ENCODE results near the gene WNK2. TPM values are rescaled to one million over a fixed set of nuclear protein-coding genes. Genes with fewer than 3 reads are reported as not detected.

Gene WNK2
- total RNA-seq, 2 donors from 2014 or later: 0.70 to 1.1 TPM

- Mint-ChIP-seq H3K4me1 (ENCODE audit: low read depth) (peaks cover 10% of the 10 kb centered on the region), H3K9me3 (no peaks in the 10 kb centered on the region), H3K27me3 (ENCODE audit: low read depth) (peaks cover 7% of the 10 kb centered on the region), H3K27ac (no peak overlapping the region), H3K4me3 (no peak overlapping the region), H3K36me3 (ENCODE audit: insufficient read depth in 2 of 2) (no peaks in the 10 kb centered on the region)
- ATAC-seq (replicated peaks in 1 of 2) (no peak), DNase-seq (no peak)
These were observed 42.9 kb downstream of the WNK2 start for GRCh38 chr9:93226819-93227218.

GRCh38 chr9:93228030-93228429 lies 44.1 kb downstream of the WNK2 start:
- H3K4me3 Mint-ChIP-seq: no peak overlapping the region
- no peaks in the 10 kb centered on the region for H3K9me3 Mint-ChIP-seq
- peaks cover 10% of the 10 kb centered on the region for H3K4me1 Mint-ChIP-seq (ENCODE audit: low read depth)
- peaks cover 12% of the 10 kb centered on the region for H3K27me3 Mint-ChIP-seq (ENCODE audit: low read depth)
- DNase-seq (no peak), ATAC-seq (replicated peaks in 1 of 2) (no peak)
- H3K27ac Mint-ChIP-seq: no peak overlapping the region
- H3K36me3 Mint-ChIP-seq (ENCODE audit: insufficient read depth in 2 of 2): no peaks in the 10 kb centered on the region

GRCh38 chr9:93228453-93228852 lies 44.5 kb downstream of the WNK2 start:
- ATAC-seq (replicated peaks in 1 of 2): no peak
- no peaks in the 10 kb centered on the region for H3K9me3 Mint-ChIP-seq
- no peak for DNase-seq
- H3K4me3 Mint-ChIP-seq: no peak overlapping the region
- no peaks in the 10 kb centered on the region for H3K36me3 Mint-ChIP-seq (ENCODE audit: insufficient read depth in 2 of 2)
- H3K27ac Mint-ChIP-seq: no peak overlapping the region
- peaks cover 10% of the 10 kb centered on the region for H3K4me1 Mint-ChIP-seq (ENCODE audit: low read depth)
- peaks cover 12% of the 10 kb centered on the region for H3K27me3 Mint-ChIP-seq (ENCODE audit: low read depth)

GRCh38 chr9:93229636-93230035 lies 45.7 kb downstream of the WNK2 start:
- DNase-seq (no peak), ATAC-seq (replicated peaks in 1 of 2) (no peak)
- H3K27ac Mint-ChIP-seq: no peak overlapping the region
- peaks cover 10% of the 10 kb centered on the region for H3K4me1 Mint-ChIP-seq (ENCODE audit: low read depth)
- no peaks in the 10 kb centered on the region for H3K36me3 Mint-ChIP-seq (ENCODE audit: insufficient read depth in 2 of 2)
- no peak overlapping the region for H3K4me3 Mint-ChIP-seq
- H3K27me3 Mint-ChIP-seq (ENCODE audit: low read depth): peaks cover 12% of the 10 kb centered on the region
- H3K9me3 Mint-ChIP-seq: no peaks in the 10 kb centered on the region

DNA sequence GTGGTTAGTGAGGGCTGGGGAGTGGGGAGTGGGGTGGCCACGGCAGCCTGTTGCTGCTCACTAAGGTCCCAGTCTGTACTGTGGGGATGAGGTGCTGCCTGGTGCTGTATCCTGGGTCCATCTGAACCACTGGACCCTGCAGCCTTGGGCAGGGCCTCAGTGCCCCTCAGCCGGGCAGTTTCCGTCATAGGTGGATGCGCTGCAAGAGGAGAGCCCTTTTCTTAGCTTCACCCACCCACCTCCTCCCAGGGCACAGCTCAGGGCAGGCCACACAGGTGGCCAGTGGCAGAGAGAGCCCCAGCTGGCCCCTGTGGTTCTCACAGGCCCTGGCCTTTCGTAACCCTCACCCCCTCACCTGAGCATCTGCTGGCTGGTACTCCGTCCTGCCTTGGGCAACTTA lies 46.2 kb downstream of the WNK2 start:
- Mint-ChIP-seq H3K9me3 (no peaks in the 10 kb centered on the region), H3K36me3 (ENCODE audit: insufficient read depth in 2 of 2) (no peaks in the 10 kb centered on the region), H3K27me3 (ENCODE audit: low read depth) (peaks cover 12% of the 10 kb centered on the region), H3K4me3 (no peak overlapping the region), H3K4me1 (ENCODE audit: low read depth) (peaks cover 9% of the 10 kb centered on the region), H3K27ac (no peak overlapping the region)
- ATAC-seq (replicated peaks in 1 of 2) (no peak), DNase-seq (no peak)

DNA sequence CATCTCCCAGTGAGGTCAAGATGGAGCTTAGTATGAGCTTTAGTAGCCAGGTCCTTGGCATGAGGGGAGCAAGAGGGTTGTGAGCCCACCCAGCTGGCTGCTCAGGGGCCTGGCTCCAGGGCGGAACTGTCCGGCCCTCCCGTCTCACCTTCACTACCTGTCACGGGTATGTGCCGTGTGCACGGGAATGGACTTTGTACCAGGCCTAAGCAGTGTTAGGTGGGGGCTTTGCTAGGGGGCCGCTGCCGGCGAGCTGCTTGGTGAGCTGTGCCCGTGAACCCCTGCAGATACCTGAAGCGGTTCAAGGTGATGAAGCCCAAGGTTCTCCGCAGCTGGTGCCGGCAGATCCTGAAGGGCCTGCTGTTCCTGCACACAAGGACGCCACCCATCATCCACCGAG lies 46.7 kb downstream of the WNK2 start:
- H3K27me3 Mint-ChIP-seq (ENCODE audit: low read depth): peaks cover 12% of the 10 kb centered on the region
- H3K4me1 Mint-ChIP-seq (ENCODE audit: low read depth): peaks cover 5% of the 10 kb centered on the region
- ATAC-seq (replicated peaks in 1 of 2): no peak
- DNase-seq: no peak
- H3K4me3 Mint-ChIP-seq: no peak overlapping the region
- no peak overlapping the region for H3K27ac Mint-ChIP-seq
- H3K36me3 Mint-ChIP-seq (ENCODE audit: insufficient read depth in 2 of 2): no peaks in the 10 kb centered on the region
- H3K9me3 Mint-ChIP-seq: no peaks in the 10 kb centered on the region

DNA sequence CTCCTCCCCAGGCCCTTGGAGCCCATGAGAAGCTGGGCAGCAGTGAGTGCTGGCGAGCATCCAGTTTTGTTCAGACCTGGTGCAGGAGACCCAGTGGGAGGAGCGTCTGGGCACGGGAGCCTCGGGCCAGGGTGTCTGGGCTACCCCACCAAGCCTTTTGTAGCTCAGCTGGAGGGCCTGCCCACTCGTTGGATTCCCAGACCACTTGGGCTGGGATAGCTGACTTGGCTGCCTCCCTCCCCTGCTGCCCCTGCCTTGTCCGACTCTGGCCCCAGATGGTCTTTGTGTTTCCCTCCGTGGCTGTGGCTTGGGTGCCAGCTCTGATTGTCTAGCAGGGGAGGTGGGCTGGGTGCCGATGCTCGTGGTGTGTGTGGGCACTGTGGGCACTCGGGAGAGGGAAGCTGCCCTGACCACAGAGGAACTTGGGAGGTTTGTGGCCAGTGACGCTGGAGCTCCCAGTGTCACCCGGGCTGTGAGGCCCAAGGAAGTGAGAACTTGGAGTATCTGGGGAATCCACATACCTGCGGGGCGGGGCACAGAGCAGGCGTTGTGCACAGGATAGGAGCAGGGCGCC lies 47.3 kb downstream of the WNK2 start:
- no peaks in the 10 kb centered on the region for H3K36me3 Mint-ChIP-seq (ENCODE audit: insufficient read depth in 2 of 2)
- DNase-seq (no peak), ATAC-seq (replicated peaks in 1 of 2) (no peak)
- H3K9me3 Mint-ChIP-seq: no peaks in the 10 kb centered on the region
- peaks cover 12% of the 10 kb centered on the region for H3K27me3 Mint-ChIP-seq (ENCODE audit: low read depth)
- H3K4me1 Mint-ChIP-seq (ENCODE audit: low read depth): no peaks in the 10 kb centered on the region
- no peak overlapping the region for H3K27ac Mint-ChIP-seq
- H3K4me3 Mint-ChIP-seq: no peak overlapping the region

DNA sequence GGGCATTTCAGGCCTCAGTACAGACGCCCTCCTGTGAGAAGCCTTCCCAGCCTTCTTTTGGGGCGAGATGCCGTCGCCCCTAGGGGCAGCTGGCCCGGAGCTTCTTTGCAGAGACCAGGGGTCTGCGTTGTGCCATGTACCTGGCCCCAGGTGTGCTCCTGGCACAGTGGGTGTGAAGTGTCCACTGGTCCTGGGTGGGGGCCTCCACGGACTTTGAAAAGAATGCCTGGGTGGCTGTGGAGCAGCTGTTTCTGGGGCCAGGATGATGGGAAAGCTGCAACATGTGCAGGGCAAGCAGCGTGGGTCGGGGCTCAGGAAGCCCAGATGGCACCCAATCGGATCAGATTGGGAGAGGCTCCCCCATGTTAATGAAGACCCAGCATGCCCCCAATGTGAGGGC lies 47.8 kb downstream of the WNK2 start:
- Mint-ChIP-seq H3K4me1 (ENCODE audit: low read depth) (no peaks in the 10 kb centered on the region), H3K36me3 (ENCODE audit: insufficient read depth in 2 of 2) (no peaks in the 10 kb centered on the region), H3K27ac (no peak overlapping the region), H3K9me3 (no peaks in the 10 kb centered on the region), H3K27me3 (ENCODE audit: low read depth) (peaks cover 12% of the 10 kb centered on the region), H3K4me3 (no peak overlapping the region)
- ATAC-seq (replicated peaks in 1 of 2): no peak
- no peak for DNase-seq

DNA sequence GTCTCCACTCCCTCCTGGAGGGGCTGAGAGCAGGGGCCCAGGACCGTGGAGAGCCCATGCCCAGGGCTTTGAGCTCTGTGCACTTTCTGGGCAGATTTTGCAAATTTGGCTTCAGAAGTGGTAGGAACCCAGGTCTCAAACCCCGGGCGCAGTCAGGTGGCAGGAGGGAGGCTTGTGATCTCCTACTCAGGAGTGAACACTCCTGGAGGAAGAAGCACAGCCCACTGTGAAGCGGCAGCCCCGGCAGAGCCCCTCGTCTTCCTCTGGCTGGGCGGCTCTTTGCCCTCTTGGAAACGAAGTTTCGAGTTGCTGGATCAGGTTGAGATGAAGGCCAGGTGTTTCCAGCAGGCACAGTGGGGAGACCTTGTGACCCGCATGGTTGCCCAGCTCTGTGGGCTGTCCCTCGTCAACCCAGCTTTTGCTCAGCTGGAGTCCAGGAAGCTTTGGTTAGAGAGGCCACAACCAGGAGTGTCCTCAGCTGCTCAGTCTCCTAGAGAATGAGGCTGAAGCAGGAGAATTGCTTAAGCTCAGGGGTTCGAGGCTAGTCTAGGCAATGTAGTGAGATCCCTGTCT lies 48.5 kb downstream of the WNK2 start:
- H3K9me3 Mint-ChIP-seq: peaks cover 0 to 2% of the 10 kb centered on the region in 2 donors
- peaks cover 0 to 2% of the 10 kb centered on the region in 2 donors for H3K36me3 Mint-ChIP-seq (ENCODE audit: insufficient read depth in 2 of 2)
- no peak overlapping the region for H3K27ac Mint-ChIP-seq
- no peak for ATAC-seq (replicated peaks in 1 of 2)
- H3K27me3 Mint-ChIP-seq (ENCODE audit: low read depth): peaks cover 12% of the 10 kb centered on the region
- no peak overlapping the region for H3K4me3 Mint-ChIP-seq
- no peak for DNase-seq
- H3K4me1 Mint-ChIP-seq (ENCODE audit: low read depth): no peaks in the 10 kb centered on the region

GRCh38 chr9:93233033-93233432 lies 49.1 kb downstream of the WNK2 start:
- DNase-seq: no peak
- Mint-ChIP-seq H3K4me3 (no peak overlapping the region), H3K4me1 (ENCODE audit: low read depth) (no peaks in the 10 kb centered on the region), H3K27me3 (ENCODE audit: low read depth) (peaks cover 12% of the 10 kb centered on the region), H3K9me3 (peaks cover 0 to 3% of the 10 kb centered on the region in 2 donors), H3K36me3 (ENCODE audit: insufficient read depth in 2 of 2) (peaks cover 0 to 2% of the 10 kb centered on the region in 2 donors), H3K27ac (no peak overlapping the region)
- ATAC-seq (replicated peaks in 1 of 2): no peak

- Mint-ChIP-seq H3K4me1 (ENCODE audit: low read depth) (no peaks in the 10 kb centered on the region), H3K9me3 (peaks cover 0 to 3% of the 10 kb centered on the region in 2 donors), H3K36me3 (ENCODE audit: insufficient read depth in 2 of 2) (peaks cover 0 to 2% of the 10 kb centered on the region in 2 donors), H3K27ac (no peak overlapping the region), H3K27me3 (ENCODE audit: low read depth) (peaks cover 12% of the 10 kb centered on the region), H3K4me3 (no peak overlapping the region)
- ATAC-seq (replicated peaks in 1 of 2): no peak
- DNase-seq: no peak
These were observed 50.7 kb downstream of the WNK2 start for GRCh38 chr9:93234600-93234999.

DNA sequence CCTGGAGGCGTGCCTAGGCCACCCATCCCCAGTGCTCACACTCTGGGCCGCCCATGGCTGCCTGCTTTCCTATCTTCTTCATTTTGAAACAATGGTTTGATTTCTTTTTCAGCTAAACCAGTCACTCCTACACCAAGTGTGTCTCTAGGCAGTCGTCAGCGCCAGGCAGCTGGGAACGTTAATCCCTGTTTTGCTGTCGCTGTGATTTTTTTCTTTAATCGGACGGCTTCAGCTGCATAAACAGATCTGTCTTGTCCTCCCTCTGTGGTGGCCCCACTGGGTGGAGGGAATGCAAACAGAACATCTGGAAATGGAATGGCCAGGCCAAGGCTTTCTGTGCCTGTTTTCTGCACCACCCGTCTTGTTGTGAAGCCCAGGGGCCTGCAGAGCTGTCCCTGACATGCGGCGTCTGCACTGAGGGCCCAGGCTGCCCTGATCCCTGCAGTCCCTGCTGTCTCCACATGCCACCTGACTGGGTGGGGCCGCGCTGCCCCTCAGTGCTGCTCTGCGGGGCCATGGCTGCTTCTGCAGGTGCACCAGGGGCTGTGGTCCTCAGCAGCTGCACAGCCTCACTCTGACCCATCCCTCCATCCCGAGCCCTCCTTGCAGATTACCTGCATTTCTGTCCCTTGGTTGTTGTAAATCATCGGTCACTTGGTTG lies 51.5 kb downstream of the WNK2 start:
- peaks cover 12% of the 10 kb centered on the region for H3K27me3 Mint-ChIP-seq (ENCODE audit: low read depth)
- H3K4me1 Mint-ChIP-seq (ENCODE audit: low read depth): no peaks in the 10 kb centered on the region
- peaks cover 0 to 2% of the 10 kb centered on the region in 2 donors for H3K36me3 Mint-ChIP-seq (ENCODE audit: insufficient read depth in 2 of 2)
- no peak overlapping the region for H3K4me3 Mint-ChIP-seq
- H3K9me3 Mint-ChIP-seq: peaks cover 0 to 3% of the 10 kb centered on the region in 2 donors
- no peak for ATAC-seq (replicated peaks in 1 of 2)
- no peak for DNase-seq
- H3K27ac Mint-ChIP-seq: no peak overlapping the region

GRCh38 chr9:93236541-93237206 lies 52.7 kb downstream of the WNK2 start:
- Mint-ChIP-seq H3K27ac (no peak overlapping the region), H3K4me1 (ENCODE audit: low read depth) (no peaks in the 10 kb centered on the region), H3K36me3 (ENCODE audit: insufficient read depth in 2 of 2) (peaks cover 0 to 2% of the 10 kb centered on the region in 2 donors), H3K9me3 (peaks cover 0 to 3% of the 10 kb centered on the region in 2 donors), H3K27me3 (ENCODE audit: low read depth) (peaks cover 6% of the 10 kb centered on the region), H3K4me3 (no peak overlapping the region)
- DNase-seq: no peak
- ATAC-seq (replicated peaks in 1 of 2): no peak
